Activated CD4-positive, alpha-beta T cell treated with anti-CD3 and anti-CD28 coated beads for 36 hours (primary cell): ENCODE results near the gene MVB12B. TPM values are rescaled to one million over a fixed set of nuclear protein-coding genes. Genes with fewer than 3 reads are reported as not detected.

Experiments
- ATAC-seq: fragments of 200-7000 bp; cut with Tn5 transposase; one replicate; pipeline ENCODE4 v1.10.0; 2021; ENCODE audit warnings: mild to moderate bottlenecking, moderate library complexity
- CTCF ChIA-PET: fragments of 350-600 bp; sonication (Branson Sonifier 250); formaldehyde crosslinking; loops from one replicate; lab custom pipeline; 2021; ENCODE audit warnings: antibody characterized with exemption; lab: Charles Lee
- POLR2A ChIA-PET: fragments of 350-600 bp; sonication (Branson Sonifier 250); formaldehyde crosslinking; loops from one replicate; lab custom pipeline; 2021; ENCODE audit warnings: antibody characterized with exemption, inconsistent platforms; lab: Charles Lee
- DNase-seq: peaks from one replicate; pipeline ENCODE4 v3.0.0-alpha.2; 2020
- H3K27ac Mint-ChIP-seq: one replicate; pipeline ENCODE4 v1.8.0; 2021; ENCODE audit warnings: mixed read lengths
- H3K27me3 Mint-ChIP-seq: one replicate; pipeline ENCODE4 v1.8.0; 2021; ENCODE audit warnings: mixed read lengths
- H3K36me3 Mint-ChIP-seq: one replicate; pipeline ENCODE4 v1.8.0; 2021; ENCODE audit warnings: low read depth, mixed read lengths
- H3K4me1 Mint-ChIP-seq: one replicate; pipeline ENCODE4 v1.8.0; 2021; ENCODE audit warnings: mixed read lengths
- H3K4me3 Mint-ChIP-seq: one replicate; pipeline ENCODE4 v1.8.0; 2021; ENCODE audit warnings: mild to moderate bottlenecking, moderate library complexity, mixed read lengths
- H3K9me3 Mint-ChIP-seq: one replicate; pipeline ENCODE4 v1.8.0; 2021; ENCODE audit warnings: low read depth, mixed read lengths
- intact Hi-C, 2 experiments: fragments of 100-400 bp; cut with DNase I in 1 of 2; cut with micrococcal nuclease in 1 of 2; formaldehyde crosslinking; loops; one replicate each; pipeline versions ENCODE4 v1.14.2 to v1.15.1; 2022 to 2024; cut with DNase I, micrococcal nuclease
- total RNA-seq, 2 experiments: library from RNA; stranded (reverse); gene quantifications; one replicate each; pipeline ENCODE4 v1.2.3, GENCODE V29; 2021

The MVB12B gene
- total RNA-seq, 2 experiments from 2014 or later, result 3.0 TPM

- H3K36me3 Mint-ChIP-seq, result no peaks in the 10 kb centered on the region
- no peaks in the 10 kb centered on the region for H3K27me3 Mint-ChIP-seq
- H3K4me1 Mint-ChIP-seq, result peaks cover 14% of the 10 kb centered on the region
- CTCF ChIA-PET, result interaction anchor here (0.6 to 0.8 kb wide), 2 partner anchors 22 to 135 kb away, joined by 3 to 4 read pairs; no protein-coding TSS in a partner anchor
- no peak overlapping the region for H3K27ac Mint-ChIP-seq
- ATAC-seq (no peak), DNase-seq (no peak)
- H3K4me3 Mint-ChIP-seq, result no peak overlapping the region
- H3K9me3 Mint-ChIP-seq, result no peaks in the 10 kb centered on the region
- POLR2A ChIA-PET, result no interaction called here
- intact Hi-C loops, result no loop called here
Observed at GRCh38 chr9:126420643-126421564, 94.3 kb downstream of the MVB12B start.

- Mint-ChIP-seq H3K4me3 (no peak overlapping the region), H3K4me1 (peaks cover 14% of the 10 kb centered on the region), H3K27ac (no peak overlapping the region), H3K36me3 (no peaks in the 10 kb centered on the region), H3K27me3 (no peaks in the 10 kb centered on the region), H3K9me3 (no peaks in the 10 kb centered on the region)
- intact Hi-C loops, result no loop called here
- ChIA-PET CTCF (no interaction called here), POLR2A (no interaction called here)
- DNase-seq (no peak), ATAC-seq (no peak)
Observed at GRCh38 chr9:126421567-126422428, 95.2 kb downstream of the MVB12B start.

GRCh38 chr9:126423142-126423915, 96.7 kb downstream of the MVB12B start:
- Mint-ChIP-seq H3K9me3 (no peaks in the 10 kb centered on the region), H3K4me3 (no peak overlapping the region), H3K4me1 (peaks cover 14% of the 10 kb centered on the region), H3K27ac (no peak overlapping the region), H3K36me3 (no peaks in the 10 kb centered on the region), H3K27me3 (no peaks in the 10 kb centered on the region)
- intact Hi-C loops, result no loop called here
- ChIA-PET POLR2A (interaction anchor here (0.7 kb wide), 1 partner anchor 14 kb away, joined by 3 read pairs; no protein-coding TSS in a partner anchor), CTCF (no interaction called here)
- no peak for DNase-seq
- ATAC-seq, result no peak

- no peaks in the 10 kb centered on the region for H3K27me3 Mint-ChIP-seq
- H3K27ac Mint-ChIP-seq, result no peak overlapping the region
- no peaks in the 10 kb centered on the region for H3K36me3 Mint-ChIP-seq
- H3K4me3 Mint-ChIP-seq, result no peak overlapping the region
- ATAC-seq (no peak), DNase-seq (no peak)
- ChIA-PET POLR2A (no interaction called here), CTCF (no interaction called here)
- H3K9me3 Mint-ChIP-seq, result no peaks in the 10 kb centered on the region
- peaks cover 14% of the 10 kb centered on the region for H3K4me1 Mint-ChIP-seq
- intact Hi-C loops, result no loop called here
Observed at GRCh38 chr9:126423916-126424185, 97.2 kb downstream of the MVB12B start.

DNA sequence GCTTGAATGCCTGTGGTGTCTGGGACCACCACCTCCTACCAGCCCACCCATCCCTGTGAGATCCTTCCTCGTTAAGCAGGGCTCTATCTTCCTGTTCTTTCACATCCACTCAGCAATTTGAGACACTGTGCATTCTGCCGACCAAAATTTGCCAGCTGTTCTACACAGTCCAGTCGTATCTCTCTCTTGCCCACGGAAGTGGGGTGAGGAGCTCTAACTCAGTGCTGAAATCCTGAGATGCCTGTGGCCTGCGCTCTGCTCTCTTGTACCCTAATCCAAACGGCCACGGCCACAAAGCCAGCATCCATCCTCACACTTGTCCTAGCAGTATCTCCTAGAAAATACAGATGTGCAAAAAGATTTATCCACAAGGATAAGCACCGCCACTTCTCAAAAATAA, 97.9 kb downstream of the MVB12B start:
- no peak for ATAC-seq
- H3K36me3 Mint-ChIP-seq, result no peaks in the 10 kb centered on the region
- H3K4me3 Mint-ChIP-seq, result no peak overlapping the region
- H3K4me1 Mint-ChIP-seq, result peaks cover 14% of the 10 kb centered on the region
- no peaks in the 10 kb centered on the region for H3K27me3 Mint-ChIP-seq
- no peak for DNase-seq
- intact Hi-C loops, result no loop called here
- no peaks in the 10 kb centered on the region for H3K9me3 Mint-ChIP-seq
- no peak overlapping the region for H3K27ac Mint-ChIP-seq
- ChIA-PET CTCF (no interaction called here), POLR2A (no interaction called here)

DNA sequence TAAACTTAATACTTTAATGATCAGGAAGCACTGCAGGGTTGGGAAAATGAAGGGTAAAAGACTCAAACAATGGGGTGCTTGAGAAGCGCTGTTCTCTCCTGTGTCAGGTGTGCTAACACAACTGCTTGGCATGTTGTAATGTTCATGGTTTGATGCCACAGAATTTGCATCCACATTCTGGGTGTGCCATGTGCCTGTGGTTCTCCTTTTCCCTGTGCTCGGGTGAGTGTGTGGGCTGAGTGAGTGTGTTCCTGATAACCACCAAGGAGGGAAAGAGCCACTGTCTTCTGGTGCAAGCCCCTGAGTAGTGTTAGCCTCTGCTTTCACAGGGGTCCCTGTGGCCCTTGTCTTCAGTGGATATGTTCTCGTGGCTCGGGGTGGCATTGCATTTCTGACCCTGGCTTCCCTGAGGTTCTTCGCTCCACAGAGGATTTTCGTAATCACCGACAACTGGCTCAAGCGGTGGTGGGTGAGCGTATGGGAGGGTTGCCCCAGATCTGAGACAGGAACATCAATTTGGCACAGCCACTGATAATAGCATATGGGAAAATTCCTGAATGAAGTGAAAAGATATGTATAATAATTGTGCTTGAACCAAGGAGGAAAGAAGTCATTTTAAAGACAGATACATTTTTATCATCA, 102.0 kb downstream of the MVB12B start:
- ATAC-seq (no peak), DNase-seq (no peak)
- Mint-ChIP-seq H3K27me3 (no peaks in the 10 kb centered on the region), H3K27ac (no peak overlapping the region), H3K4me1 (peaks cover 5% of the 10 kb centered on the region), H3K9me3 (no peaks in the 10 kb centered on the region), H3K4me3 (no peak overlapping the region), H3K36me3 (no peaks in the 10 kb centered on the region)
- intact Hi-C loops, result no loop called here
- CTCF ChIA-PET, result no interaction called here
- POLR2A ChIA-PET, result no interaction called here

- H3K36me3 Mint-ChIP-seq, result no peaks in the 10 kb centered on the region
- no peak overlapping the region for H3K4me3 Mint-ChIP-seq
- ChIA-PET POLR2A (no interaction called here), CTCF (no interaction called here)
- DNase-seq (no peak), ATAC-seq (no peak)
- H3K4me1 Mint-ChIP-seq, result peaks cover under 1% of the 10 kb centered on the region
- H3K27me3 Mint-ChIP-seq, result no peaks in the 10 kb centered on the region
- no peak overlapping the region for H3K27ac Mint-ChIP-seq
- intact Hi-C loops, result no loop called here
- no peaks in the 10 kb centered on the region for H3K9me3 Mint-ChIP-seq
Observed at GRCh38 chr9:126429190-126429589, 102.6 kb downstream of the MVB12B start.

GRCh38 chr9:126430124-126430523, 103.5 kb downstream of the MVB12B start:
- Mint-ChIP-seq H3K36me3 (no peaks in the 10 kb centered on the region), H3K9me3 (no peaks in the 10 kb centered on the region), H3K27ac (no peak overlapping the region), H3K4me1 (no peaks in the 10 kb centered on the region), H3K4me3 (no peak overlapping the region), H3K27me3 (no peaks in the 10 kb centered on the region)
- ChIA-PET CTCF (no interaction called here), POLR2A (no interaction called here)
- intact Hi-C loops, result no loop called here
- no peak for DNase-seq
- no peak for ATAC-seq

- ChIA-PET POLR2A (no interaction called here), CTCF (interaction anchor here (1.3 kb wide), 1 partner anchor 34 kb away, joined by 3 read pairs; no protein-coding TSS in a partner anchor)
- H3K27ac Mint-ChIP-seq, result no peak overlapping the region
- no peak overlapping the region for H3K4me3 Mint-ChIP-seq
- no peaks in the 10 kb centered on the region for H3K4me1 Mint-ChIP-seq
- ATAC-seq (no peak), DNase-seq (no peak)
- intact Hi-C loops, result no loop called here
- no peaks in the 10 kb centered on the region for H3K9me3 Mint-ChIP-seq
- no peaks in the 10 kb centered on the region for H3K27me3 Mint-ChIP-seq
- H3K36me3 Mint-ChIP-seq, result no peaks in the 10 kb centered on the region
Observed at GRCh38 chr9:126431077-126431742, 104.6 kb downstream of the MVB12B start.

GRCh38 chr9:126432659-126433058, 106.0 kb downstream of the MVB12B start:
- Mint-ChIP-seq H3K36me3 (no peaks in the 10 kb centered on the region), H3K9me3 (no peaks in the 10 kb centered on the region), H3K27me3 (no peaks in the 10 kb centered on the region), H3K27ac (no peak overlapping the region), H3K4me3 (no peak overlapping the region), H3K4me1 (no peaks in the 10 kb centered on the region)
- DNase-seq, result no peak
- POLR2A ChIA-PET, result no interaction called here
- CTCF ChIA-PET, result no interaction called here
- ATAC-seq, result no peak
- intact Hi-C loops, result no loop called here
